Measurements from ENCODE around the gene LST1. TPM values are rescaled to one million over a fixed set of nuclear protein-coding genes. Genes with fewer than 3 reads are reported as not detected.

The LST1 gene
- total RNA-seq, 3 donors from 2014 or later (not counting 1 experiment from before 2014, with no cell fraction given) = 25.4 to 120 (median 50.5) TPM

- no peaks in the 10 kb centered on the region for H3K9me3 Mint-ChIP-seq
- no peaks in the 10 kb centered on the region for H3K36me3 ChIP-seq (ENCODE audit: control insufficient read depth, insufficient read depth, low read length)
- TF ChIP-seq CTCF (IDR thresholded peaks at IDR 0.05) = peak; percentile 75
- DNase-seq (peak in 1 of 2 donors; percentile 86), ATAC-seq (peak; percentile 57 to 73 (median 58))
- H3K27me3 ChIP-seq (ENCODE audit: control insufficient read depth, insufficient read depth, low read length) = no peaks in the 10 kb centered on the region
- H3K27ac ChIP-seq (ENCODE audit: low read length) = no peak overlapping the region
- H3K27me3 Mint-ChIP-seq (ENCODE audit: low read depth in 2 of 2) = no peaks in the 10 kb centered on the region
- H3K36me3 Mint-ChIP-seq = no peaks in the 10 kb centered on the region
- peak overlapping the region; percentile 58 to 82 for H3K27ac Mint-ChIP-seq
- 5% methylated on average over 2 of the region's 2 CpGs for WGBS (ENCODE audit: insufficient coverage)
- H3K4me1 ChIP-seq (ENCODE audit: control insufficient read depth, insufficient read depth, low read length) = peaks cover 54% of the 10 kb centered on the region
- intact Hi-C loops (cut with micrococcal nuclease) = loop anchor here (1.0 kb wide), 2 partner anchors 16 to 103 kb away; no protein-coding TSS in a partner anchor
- peak overlapping the region; percentile 60 for H3K4me3 Mint-ChIP-seq
- H3K4me1 Mint-ChIP-seq = peaks cover 23 to 44% of the 10 kb centered on the region in 2 donors
- H3K9me3 ChIP-seq (ENCODE audit: control insufficient read depth, insufficient read depth, low read length) = no peaks in the 10 kb centered on the region
- H3K4me3 ChIP-seq (ENCODE audit: low read length) = no peak overlapping the region
These were observed 10.9 kb downstream of the LST1 start for GRCh38 chr6:31597006-31597405.

- DNase-seq (no peak), ATAC-seq (no peak)
- no peaks in the 10 kb centered on the region for H3K9me3 Mint-ChIP-seq
- no peaks in the 10 kb centered on the region for H3K9me3 ChIP-seq (ENCODE audit: control insufficient read depth, insufficient read depth, low read length)
- no peak overlapping the region for H3K27ac ChIP-seq (ENCODE audit: low read length)
- TF ChIP-seq CTCF (IDR thresholded peaks at IDR 0.05) = no peak
- peaks cover 0 to 4% of the 10 kb centered on the region in 2 donors for H3K4me1 Mint-ChIP-seq
- WGBS (ENCODE audit: insufficient coverage) = 100% methylated on average over 1 of the region's 1 CpG
- no peaks in the 10 kb centered on the region for H3K27me3 Mint-ChIP-seq (ENCODE audit: low read depth in 2 of 2)
- H3K4me1 ChIP-seq (ENCODE audit: control insufficient read depth, insufficient read depth, low read length) = no peaks in the 10 kb centered on the region
- no peak overlapping the region for H3K4me3 ChIP-seq (ENCODE audit: low read length)
- H3K36me3 ChIP-seq (ENCODE audit: control insufficient read depth, insufficient read depth, low read length) = no peaks in the 10 kb centered on the region
- no peak overlapping the region for H3K27ac Mint-ChIP-seq
- no peak overlapping the region for H3K4me3 Mint-ChIP-seq
- intact Hi-C loops (cut with micrococcal nuclease) = no loop called here
- H3K27me3 ChIP-seq (ENCODE audit: control insufficient read depth, insufficient read depth, low read length) = no peaks in the 10 kb centered on the region
- no peaks in the 10 kb centered on the region for H3K36me3 Mint-ChIP-seq
These were observed 21.2 kb downstream of the LST1 start for GRCh38 chr6:31607317-31607716.

- H3K36me3 ChIP-seq (ENCODE audit: control insufficient read depth, insufficient read depth, low read length) = no peaks in the 10 kb centered on the region
- intact Hi-C loops (cut with micrococcal nuclease) = no loop called here
- H3K27me3 Mint-ChIP-seq (ENCODE audit: low read depth in 2 of 2) = no peaks in the 10 kb centered on the region
- H3K27me3 ChIP-seq (ENCODE audit: control insufficient read depth, insufficient read depth, low read length) = no peaks in the 10 kb centered on the region
- H3K9me3 ChIP-seq (ENCODE audit: control insufficient read depth, insufficient read depth, low read length) = no peaks in the 10 kb centered on the region
- no peak for DNase-seq
- ATAC-seq = no peak
- H3K4me1 Mint-ChIP-seq = no peaks in the 10 kb centered on the region
- no peak overlapping the region for H3K27ac ChIP-seq (ENCODE audit: low read length)
- 79% methylated on average over 7 of the region's 8 CpGs for WGBS (ENCODE audit: insufficient coverage)
- H3K36me3 Mint-ChIP-seq = no peaks in the 10 kb centered on the region
- H3K4me3 ChIP-seq (ENCODE audit: low read length) = no peak overlapping the region
- no peaks in the 10 kb centered on the region for H3K4me1 ChIP-seq (ENCODE audit: control insufficient read depth, insufficient read depth, low read length)
- no peak for TF ChIP-seq CTCF (IDR thresholded peaks at IDR 0.05)
- H3K4me3 Mint-ChIP-seq = no peak overlapping the region
- no peak overlapping the region for H3K27ac Mint-ChIP-seq
- no peaks in the 10 kb centered on the region for H3K9me3 Mint-ChIP-seq
These were observed 23.7 kb downstream of the LST1 start for GRCh38 chr6:31609519-31610406.

Measured in natural killer cell (primary cell).